Head of caudate nucleus (tissue), 42 donors: Measurements from ENCODE around the gene ACYP1.
"Not testable (repeated sequence)": the region's sequence is repeated elsewhere in the genome, so short reads cannot be mapped to it uniquely, and the experiment has no call there.

Experiments used
- DNase-seq, 42 donors: peaks; one replicate each; pipeline versions ENCODE4 v3.0.0 to v3.0.0-alpha.2; 2020 to 2021; ENCODE audit warnings: mixed read lengths in 7 of 42
- intact Hi-C: fragments of 100-400 bp; cut with DNase I; formaldehyde crosslinking; loops from one replicate; pipeline ENCODE4 v1.15.0; 2022

The ACYP1 gene

DNA sequence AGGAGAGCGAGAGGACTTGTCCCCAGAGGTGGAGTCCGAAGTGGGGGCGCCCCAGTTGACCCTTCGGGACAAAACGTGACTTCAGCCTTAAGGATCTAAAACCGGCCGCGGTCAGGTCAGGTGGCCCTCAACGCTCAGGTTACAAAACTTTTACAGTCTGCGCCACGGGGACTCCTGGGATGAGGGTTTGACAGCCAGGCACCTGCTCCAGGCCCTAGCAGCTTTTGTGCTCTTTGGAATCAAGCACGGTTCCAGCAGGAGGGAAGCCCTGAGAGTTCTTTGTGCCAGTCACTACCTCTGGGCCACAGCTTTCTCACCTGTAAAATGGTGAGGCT is 6.0 kb upstream of the ACYP1 start:
- intact Hi-C loops = loop anchor here (10.0 kb wide), 1 partner anchor 65 kb away; the partner anchor contains the start of gene EIF2B2
- DNase-seq = peak in 1 of 42 donors; percentile 26

DNA sequence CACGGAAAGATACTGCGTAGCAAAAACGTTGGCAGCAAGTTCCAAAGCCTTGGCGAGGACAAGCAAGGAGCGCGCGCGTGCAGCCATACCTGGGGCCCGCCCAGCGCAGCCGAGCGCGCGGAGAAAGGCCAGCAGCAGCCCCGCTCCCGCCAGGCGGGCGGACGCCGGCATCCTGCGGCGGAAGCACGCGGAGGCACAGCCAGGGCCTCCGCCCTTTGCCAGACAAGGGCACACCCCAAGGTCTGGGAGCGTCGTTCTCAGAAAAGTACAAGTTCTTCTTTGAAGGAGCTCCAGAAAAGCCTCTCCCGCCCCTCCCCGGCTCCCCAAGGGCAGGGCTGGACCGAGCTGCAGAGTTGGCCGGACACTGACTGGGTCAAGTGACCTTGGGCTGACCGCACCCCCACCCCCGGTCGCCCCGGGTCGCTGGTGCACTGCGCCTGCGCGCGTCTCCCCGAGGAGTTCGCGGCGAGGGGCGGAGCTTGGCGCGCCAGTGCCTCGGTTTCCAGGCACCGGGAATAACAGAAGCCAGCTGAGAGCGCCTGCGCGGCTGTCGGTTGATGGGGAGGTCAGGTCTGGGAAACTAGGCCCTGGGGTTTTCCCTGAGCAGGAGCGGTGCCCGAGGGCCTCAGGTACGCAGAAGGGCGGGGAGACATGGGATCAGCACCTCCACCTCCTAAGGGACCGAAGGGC is 5.4 kb upstream of the ACYP1 start, which contains the start of gene ZC2HC1C:
Gene ZC2HC1C, plus strand, starts transcription at position 521 of the 690 bp plus-strand sequence. CDS start 933 bp downstream, outside the sequence.
- DNase-seq = peak; percentile 89 to 99 (median 96)
- intact Hi-C loops = loop anchor here (10.0 kb wide), 1 partner anchor 64 kb away; the partner anchor contains the start of gene EIF2B2

DNA sequence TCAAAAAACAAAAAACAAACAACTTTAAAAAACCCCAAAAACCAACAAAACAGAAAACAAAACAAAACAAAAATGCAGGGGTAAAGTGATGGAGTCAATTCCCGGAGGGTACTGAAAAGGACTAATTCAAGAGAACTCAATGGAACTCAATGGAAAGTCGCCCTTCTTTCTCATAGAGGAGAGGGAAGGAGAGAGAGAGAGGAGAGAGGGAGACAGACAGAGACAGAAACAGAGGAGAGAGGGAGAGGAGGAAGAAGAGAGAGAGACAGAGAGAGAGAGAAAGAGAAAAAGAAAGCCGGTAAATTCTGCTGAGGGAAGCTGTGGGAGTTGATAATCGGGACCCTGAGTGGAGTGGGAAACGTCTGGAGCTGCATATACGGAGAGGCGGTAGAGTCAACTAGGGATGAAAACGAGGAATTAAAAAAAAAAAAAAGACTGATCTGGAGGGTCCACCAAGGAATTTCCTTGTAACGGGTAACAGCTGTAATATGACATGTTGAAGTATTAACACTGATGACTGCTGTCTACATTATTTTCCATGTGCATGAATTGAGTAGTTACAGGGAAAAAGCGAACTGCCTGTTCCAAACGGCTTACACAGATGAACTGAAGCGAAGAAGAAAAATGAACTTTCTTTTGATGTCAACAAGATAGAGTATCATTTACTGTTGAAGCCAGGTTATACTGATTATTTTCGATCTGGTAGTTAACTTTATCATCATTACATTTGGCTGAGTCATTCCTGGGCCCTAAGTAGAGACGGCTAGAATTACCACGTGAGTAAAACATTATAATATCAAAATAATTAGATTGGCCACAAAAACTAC is 4.7 kb upstream of the ACYP1 start:
- peak in 1 of 42 donors; percentile 22 for DNase-seq
- intact Hi-C loops = loop anchor here (10.0 kb wide), 1 partner anchor 64 kb away; the partner anchor contains the start of gene EIF2B2

DNA sequence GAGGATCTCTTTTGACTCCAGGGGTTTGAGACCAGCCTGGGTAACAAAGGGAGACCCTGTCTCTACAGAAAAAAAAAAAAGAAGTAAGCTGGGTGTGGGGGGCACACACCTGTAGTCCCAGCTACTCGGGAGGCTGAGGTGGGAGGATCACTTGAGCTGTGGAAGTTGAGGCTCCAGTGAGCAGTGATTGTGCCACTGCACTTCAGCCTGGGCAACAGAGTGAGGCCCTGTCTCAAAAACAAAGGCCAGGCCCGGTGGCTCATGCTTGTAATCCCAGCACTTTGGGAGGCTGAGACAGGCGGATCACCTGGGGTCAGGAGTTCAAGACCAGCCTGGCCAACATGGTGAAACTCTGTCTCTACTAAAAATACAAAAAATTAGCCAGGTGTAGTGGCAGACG is 3.9 kb upstream of the ACYP1 start:
- intact Hi-C loops = loop anchor here (10.0 kb wide), 1 partner anchor 63 kb away; the partner anchor contains the start of gene EIF2B2
- DNase-seq = not testable (repeated sequence)

DNA sequence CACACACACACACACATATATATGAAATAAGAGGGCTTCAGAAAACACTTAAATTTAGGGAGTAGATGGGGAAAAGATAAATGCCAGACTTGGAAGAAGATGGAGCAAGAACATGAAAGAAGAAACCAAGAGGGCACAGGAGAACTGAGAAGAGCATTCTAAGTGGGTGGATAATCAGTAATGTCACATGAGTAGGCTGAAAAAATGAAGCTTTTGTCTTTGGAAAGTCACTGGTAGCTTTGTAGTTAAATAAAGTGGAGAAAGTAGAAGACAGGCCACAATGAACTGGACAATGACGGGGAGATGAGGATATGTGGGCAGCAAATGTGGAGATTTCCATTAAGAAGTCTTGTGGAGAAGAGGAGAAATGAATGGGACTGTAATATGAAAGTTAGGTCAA is 3.4 kb upstream of the ACYP1 start:
- DNase-seq = no peak
- intact Hi-C loops = loop anchor here (10.0 kb wide), 1 partner anchor 62 kb away; the partner anchor contains the start of gene EIF2B2

DNA sequence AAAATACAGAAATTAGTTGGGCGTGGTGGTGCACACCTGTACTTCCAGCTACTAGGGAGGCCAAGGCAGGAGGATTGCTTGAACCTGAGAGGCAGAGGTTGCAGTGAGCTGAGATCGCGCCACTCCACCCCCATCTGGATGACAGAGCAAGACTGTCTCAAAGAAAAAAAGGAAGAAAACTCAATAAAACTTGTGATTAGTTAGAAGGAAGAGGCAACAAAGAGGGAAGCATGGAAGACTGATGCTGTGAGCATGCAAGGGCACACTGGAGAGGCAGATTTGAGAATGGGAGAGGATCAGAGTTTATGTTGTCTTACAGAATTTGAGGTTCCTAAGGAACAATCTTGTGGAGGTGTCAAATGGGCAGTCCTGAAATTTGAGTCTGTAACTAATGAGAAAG is 2.9 kb upstream of the ACYP1 start:
- intact Hi-C loops = loop anchor here (10.0 kb wide), 1 partner anchor 62 kb away; the partner anchor contains the start of gene EIF2B2
- DNase-seq = no peak

DNA sequence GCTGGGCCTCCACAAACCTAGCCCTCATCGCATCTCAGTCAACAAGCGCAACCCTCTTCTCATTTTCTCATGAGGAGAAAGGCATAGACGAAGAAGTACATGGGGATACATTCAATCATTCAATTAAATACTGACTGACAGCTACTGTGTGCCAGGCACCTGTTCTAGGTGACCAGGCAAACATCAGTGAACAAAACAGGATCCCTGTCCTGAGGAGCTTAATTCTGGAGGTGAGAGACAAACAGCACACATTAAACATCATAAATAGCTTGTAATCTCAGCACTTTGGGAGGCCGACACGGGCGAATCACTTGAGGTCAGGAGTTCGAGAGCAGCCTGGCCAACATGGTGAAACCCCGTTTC is 362 bp upstream of the ACYP1 start:
- intact Hi-C loops = loop anchor here (10.0 kb wide), 1 partner anchor 59 kb away; the partner anchor contains the start of gene EIF2B2
- DNase-seq = no peak

DNA sequence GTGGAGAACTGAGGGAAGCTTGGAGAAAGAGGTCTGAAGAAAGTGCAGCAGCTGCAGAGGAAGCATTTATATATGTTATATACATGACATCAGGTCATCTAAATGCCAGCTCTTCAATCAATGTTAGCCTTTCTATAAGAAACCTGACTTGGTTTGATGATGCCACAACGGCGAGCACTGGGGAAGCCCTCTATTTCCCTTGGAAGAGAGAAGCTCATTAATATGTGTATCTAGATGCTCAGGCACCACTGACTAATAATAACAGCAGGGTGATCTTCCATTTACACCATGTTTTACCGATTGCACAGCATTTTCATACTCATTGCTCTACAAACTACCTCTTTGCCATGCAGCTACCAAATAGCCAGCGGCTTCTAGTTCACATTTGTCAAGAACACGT is 811 bp downstream of the ACYP1 start:
- intact Hi-C loops = loop anchor here (10.0 kb wide), 1 partner anchor 58 kb away; the partner anchor contains the start of gene EIF2B2
- DNase-seq = no peak

DNA sequence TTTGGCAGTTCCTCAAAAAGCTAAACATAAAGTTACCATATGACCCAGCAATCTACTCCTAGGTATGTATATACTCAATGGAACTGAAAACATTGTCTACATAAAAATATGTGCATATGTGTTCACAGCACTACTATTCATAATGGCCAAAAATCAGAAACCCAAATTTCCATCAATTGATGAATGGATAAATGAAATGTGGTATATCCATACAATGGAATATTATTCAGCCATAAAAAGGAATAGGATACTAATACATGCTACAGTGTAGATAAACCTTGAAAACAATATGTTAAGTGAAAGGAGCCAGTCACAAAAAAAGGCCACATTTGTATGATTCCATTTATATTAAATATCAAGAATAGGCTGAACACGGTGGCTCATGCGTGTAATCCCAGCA is 3.4 kb downstream of the ACYP1 start:
- DNase-seq = no peak
- intact Hi-C loops = loop anchor here (10.0 kb wide), 1 partner anchor 56 kb away; the partner anchor contains the start of gene EIF2B2

DNA sequence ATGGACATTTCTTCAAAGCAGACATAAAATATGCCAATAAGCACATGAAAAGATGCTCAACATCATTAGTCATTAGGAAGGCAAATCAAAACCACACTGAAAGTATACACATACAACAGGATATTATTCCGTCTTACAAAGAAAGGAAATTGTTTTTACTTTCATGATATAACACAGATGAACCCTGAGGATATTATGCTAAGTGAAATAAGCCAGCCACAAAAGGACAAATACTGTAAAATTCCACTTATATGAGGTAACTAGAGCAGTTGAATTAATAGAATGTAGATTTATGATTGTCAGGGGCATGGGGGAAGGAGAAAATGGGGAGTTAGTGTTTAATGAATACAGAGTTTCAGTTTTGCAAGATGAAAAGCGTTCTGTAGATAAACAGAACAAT is 4.2 kb downstream of the ACYP1 start:
- intact Hi-C loops = loop anchor here (10.0 kb wide), 1 partner anchor 55 kb away; the partner anchor contains the start of gene EIF2B2
- no peak for DNase-seq

DNA sequence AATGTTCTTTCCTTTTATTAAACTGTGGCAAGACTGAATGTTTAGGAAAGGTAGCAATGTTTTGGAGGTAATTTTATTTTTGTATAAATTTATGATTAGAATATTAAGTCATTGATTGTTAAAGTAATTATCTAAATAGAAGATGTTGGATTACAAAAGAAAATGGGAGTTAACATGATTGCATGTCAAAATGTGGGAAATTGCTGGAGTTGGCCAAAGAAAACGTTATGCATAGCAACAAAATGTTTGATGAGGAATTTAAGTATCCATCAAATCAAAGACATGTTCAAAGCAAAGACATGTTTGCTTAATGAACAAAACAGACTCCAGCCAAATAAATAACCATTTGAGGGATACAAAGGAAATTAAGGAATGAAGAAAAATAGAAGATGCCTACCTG is 9.4 kb downstream of the ACYP1 start:
- intact Hi-C loops = no loop called here

DNA sequence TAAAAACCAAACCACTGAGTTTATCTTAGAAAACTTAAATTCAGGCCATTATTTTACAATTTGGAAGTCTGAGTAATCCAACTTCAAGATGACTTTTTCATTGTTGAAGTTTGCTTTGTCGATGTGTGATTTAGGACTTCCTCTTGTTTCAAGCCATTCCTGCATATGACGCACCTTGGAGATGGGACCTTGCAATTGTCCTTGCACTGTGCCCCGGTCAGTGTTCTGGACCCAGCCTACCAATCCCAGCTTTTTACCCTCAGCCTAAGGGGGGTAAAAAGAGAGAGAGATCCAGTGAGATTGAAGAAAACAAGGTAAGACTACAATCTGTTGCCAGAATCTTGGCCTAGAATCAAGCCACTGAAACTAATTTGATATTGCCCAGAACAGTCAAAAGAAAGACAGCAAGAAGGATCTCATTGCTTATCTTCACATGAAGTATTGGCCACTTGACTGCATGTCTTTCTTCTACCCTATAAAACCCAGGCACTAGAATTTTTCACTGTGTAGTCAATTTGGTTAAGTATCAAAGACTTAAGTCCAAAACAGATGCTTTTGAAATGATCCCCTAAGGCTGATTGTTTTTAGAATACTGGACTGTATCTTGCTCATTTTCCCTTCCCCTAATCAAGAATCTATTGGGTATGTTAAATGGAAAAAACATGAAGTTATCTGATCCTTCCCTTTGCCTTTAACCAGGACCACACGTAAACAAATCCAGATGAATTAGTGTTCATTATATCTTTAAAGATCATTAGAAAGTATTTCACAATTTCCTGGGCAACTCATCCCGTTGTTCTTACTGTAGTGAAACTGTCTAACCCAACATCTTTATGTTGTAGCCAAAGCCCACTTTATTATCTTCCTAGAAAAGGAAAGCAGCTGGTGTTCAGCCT is 10.2 kb downstream of the ACYP1 start:
- DNase-seq = no peak
- intact Hi-C loops = no loop called here

More for the DNA sequence above, 9.4 kb downstream of the ACYP1 start:
- no peak for DNase-seq

DNA sequence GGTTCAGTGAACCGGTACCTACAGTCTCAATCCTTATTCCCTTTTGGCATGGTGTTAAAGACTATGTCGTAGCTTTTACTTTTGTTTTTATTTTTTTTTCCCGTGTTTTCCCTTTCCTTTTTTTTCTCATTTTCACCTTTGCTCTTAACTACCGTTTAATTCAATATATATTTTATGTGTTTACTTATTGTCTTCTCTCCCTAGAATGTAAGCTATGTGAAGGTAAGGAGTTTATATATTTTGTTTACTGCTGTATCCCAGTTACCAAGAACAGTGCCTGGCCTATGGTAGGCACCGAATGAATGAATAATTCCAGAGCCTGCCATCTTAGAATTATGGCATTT is 12.3 kb downstream of the ACYP1 start:
- DNase-seq = no peak
- intact Hi-C loops = no loop called here

DNA sequence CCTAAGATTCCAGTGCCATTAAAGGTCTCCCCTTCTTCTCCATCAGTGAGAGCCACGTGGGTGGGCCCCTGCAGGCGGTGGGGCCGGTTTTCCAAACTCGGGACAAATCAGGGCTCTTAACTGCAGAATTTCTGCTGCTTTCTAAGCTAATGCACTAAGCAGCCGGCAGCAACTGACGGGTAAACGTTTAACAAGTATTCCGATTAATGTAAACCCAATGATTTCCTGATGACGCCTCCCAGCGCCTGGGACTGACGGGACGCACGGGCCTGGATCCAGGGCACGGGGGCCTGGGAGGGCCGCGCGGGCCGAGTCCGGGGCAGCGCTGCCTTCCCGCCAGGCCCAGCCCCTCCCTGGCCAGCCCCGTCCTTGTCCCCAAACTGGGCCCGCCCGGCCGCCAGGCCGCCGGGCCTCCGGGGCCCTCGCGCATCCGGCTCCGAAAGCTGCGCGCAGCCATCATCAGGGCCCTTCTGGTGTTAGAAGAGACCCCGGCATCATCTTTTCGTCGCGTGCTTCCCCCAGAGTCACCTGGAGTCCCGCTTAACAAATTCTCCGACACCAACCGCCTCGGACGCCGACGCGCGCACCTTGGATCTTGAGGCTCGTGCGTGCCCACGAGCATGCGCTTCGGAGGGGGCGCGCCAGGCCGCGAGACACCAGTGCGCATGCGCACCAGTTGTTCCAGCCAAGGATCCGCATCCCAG is 12.8 kb downstream of the ACYP1 start, which contains the start of gene MLH3:
Gene MLH3, minus strand, starts transcription at position 616 of the 704 bp plus-strand sequence. CDS start 1,812 bp downstream, outside the sequence.
- peak; percentile 68 to 93 (median 86) for DNase-seq
- intact Hi-C loops = no loop called here

DNA sequence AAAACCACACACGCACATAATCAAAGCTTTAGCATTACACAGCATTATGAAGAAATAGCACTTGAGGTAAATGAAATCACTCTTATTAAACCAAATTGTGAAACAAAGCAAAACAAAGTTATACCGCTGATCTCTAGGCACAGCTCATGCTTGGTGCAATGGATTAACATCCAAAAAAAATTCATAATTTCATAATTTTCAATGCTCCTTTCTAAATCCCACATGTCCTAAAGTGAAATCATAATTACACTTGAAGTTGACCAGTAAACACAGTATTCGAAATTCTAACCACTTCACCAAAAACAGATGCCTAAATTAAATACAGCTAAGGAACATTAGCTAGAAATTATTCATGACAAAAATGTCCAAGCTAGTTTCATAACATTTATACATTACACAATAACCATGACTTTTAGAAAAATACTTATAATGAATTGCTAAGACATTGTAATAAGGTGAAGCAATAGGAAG is 14.1 kb downstream of the ACYP1 start:
- DNase-seq = no peak
- intact Hi-C loops = no loop called here

DNA sequence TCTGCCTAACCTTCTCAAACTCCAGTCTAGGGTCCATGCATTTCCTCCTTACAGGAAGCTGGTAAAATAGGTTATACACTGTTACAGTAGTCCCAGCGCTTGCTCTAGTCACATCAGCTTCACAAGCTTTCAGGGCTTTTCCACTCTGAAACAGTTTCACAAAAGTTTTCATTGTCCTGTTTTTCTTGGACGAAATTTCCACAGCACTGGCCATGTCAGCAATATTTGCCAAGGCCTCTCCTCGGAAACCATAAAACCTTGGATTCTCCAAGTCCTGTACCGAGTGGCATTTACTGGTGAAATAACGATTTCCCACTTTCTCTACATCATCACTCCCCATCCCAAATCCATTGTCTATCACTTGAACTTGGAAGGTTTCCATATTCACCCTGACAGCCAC is 14.7 kb downstream of the ACYP1 start:
- intact Hi-C loops = no loop called here
- DNase-seq = peak in 10 of 42 donors; percentile 13 to 67 (median 33)

DNA sequence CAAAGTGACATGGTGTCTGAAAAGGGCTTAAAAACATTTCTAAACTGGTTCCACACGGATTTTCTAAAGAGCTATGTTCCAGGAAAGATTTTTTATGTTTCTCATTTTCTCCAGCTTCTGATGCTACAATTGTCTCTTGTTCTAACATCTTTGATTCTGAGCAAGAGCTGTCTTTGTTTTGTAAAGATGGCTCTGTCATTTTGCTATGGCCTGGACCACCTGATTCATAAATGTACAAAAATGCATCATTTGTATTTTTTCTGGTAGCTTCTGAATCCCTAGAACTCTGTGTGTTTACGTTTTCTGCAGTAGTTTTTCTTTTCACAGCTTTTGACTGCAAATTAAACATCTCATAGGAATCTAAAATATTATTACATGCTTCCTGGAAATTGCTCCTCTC is 15.7 kb downstream of the ACYP1 start:
- intact Hi-C loops = no loop called here
- no peak for DNase-seq

DNA sequence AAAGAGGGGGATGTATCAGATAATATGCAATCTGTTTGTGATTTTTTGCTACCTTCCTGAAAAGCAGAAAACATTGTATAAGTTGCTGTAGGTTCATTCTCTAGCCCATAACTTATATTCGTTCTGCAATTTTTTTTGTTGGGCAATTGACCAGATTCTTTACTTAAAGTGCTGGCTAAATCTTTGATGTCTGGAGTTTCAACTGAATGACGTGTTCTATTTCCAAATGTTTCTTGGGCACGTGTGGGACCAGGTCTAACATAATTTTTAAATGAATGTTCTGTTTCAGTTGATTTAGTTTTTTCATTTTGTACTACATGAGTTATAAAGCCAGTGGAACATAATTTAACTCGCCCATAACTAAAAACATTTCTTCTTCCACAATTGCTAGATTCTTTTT is 16.3 kb downstream of the ACYP1 start:
- no peak for DNase-seq
- intact Hi-C loops = no loop called here
